HepG2 (cell line): ENCODE results near the gene PLD1. TPM values are rescaled to one million over a fixed set of nuclear protein-coding genes. Genes with fewer than 3 reads are reported as not detected.

Experiments
- ATAC-seq: fragments of 200-7000 bp; cut with Tn5 transposase; 3 replicates; pipeline ENCODE4 v1.9.1; 2020; ENCODE audit warnings: mild to moderate bottlenecking, moderate library complexity
- BruUV-seq: library from RNA; stranded (reverse); fragments of 400-500 nt; replicated peaks from 2 replicates; lab custom pipeline; 2021; lab: Mats Ljungman, UMichigan
- CTCF ChIA-PET: fragments of 300-600 bp; formaldehyde crosslinking; extraction: SDS; loops from one replicate; lab custom pipeline; 2021; ENCODE audit warnings: low total read pairs, inconsistent platforms, low intra/inter-chr PET ratio; lab: Yijun Ruan, JAX
- POLR2A ChIA-PET: fragments of 350-600 bp; sonication (Branson Sonifier 250); formaldehyde crosslinking; loops from one replicate; lab custom pipeline; 2020; ENCODE audit warnings: antibody characterized with exemption, inconsistent platforms; lab: Yijun Ruan, JAX
- DNase-seq: peaks from one replicate; pipeline ENCODE4 v3.0.0-alpha.2; 2015; ENCODE audit warnings: low spot score
- FAIRE-seq: peaks from 3 replicates; lab custom pipeline; 2011; peaks lifted over from hg19 to GRCh38; lab: Jason Lieb, UNC
- H2AFZ ChIP-seq: one replicate; pipeline ENCODE4 v1.6.1; 2011; ENCODE audit warnings: low read length, inconsistent platforms
- H3K27ac ChIP-seq: fragments of 300-600 bp; 3 replicates; pipeline ENCODE4 v1.8.0; 2011; ENCODE audit warnings: mixed run types, mild to moderate bottlenecking, mixed read lengths, low read length, inconsistent platforms; ENCODE audit not compliant: insufficient read depth; ENCODE audit errors: extremely low read length
- H3K27me3 ChIP-seq, 2 experiments: fragments of 200-600 bp in 1 of 2; 2 replicates in 1 of 2; 3 replicates in 1 of 2; pipeline versions ENCODE4 v1.6.0 to v1.8.0; 2011; ENCODE audit warnings: low read length in 2 of 2, mild to moderate bottlenecking in 2 of 2, moderate library complexity in 2 of 2, inconsistent platforms in 1 of 2; ENCODE audit not compliant: insufficient read depth in 2 of 2, control insufficient read depth in 1 of 2
- H3K36me3 ChIP-seq, 2 experiments: fragments of 200-600 bp in 1 of 2; replicated peaks in 1 of 2; 2 replicates in 1 of 2; 3 replicates in 1 of 2; pipeline versions ENCODE4 v1.5.1 to v1.8.0; 2011; ENCODE audit warnings: low read length in 2 of 2, inconsistent platforms in 1 of 2; ENCODE audit not compliant: insufficient read depth in 2 of 2, control insufficient read depth in 1 of 2
- H3K4me1 ChIP-seq: 2 replicates; pipeline ENCODE4 v1.5.1; 2012; ENCODE audit warnings: low read length, inconsistent platforms; ENCODE audit not compliant: insufficient read depth
- H3K4me2 ChIP-seq: 2 replicates; pipeline ENCODE4 v1.6.0; 2011; ENCODE audit warnings: low read depth, low read length, inconsistent platforms
- H3K4me3 ChIP-seq, 3 experiments: fragments of 200-600 bp in 1 of 3; sonication (generic), shearing (Covaris generic) in 1 of 3; replicated peaks in 1 of 3; 2 replicates each; pipeline ENCODE4 v1.5.1; 2011 to 2016; ENCODE audit warnings: low read length in 3 of 3, inconsistent platforms in 2 of 3, low read depth in 2 of 3, mild to moderate bottlenecking in 2 of 3, control low read depth in 1 of 3, mixed read lengths in 1 of 3; ENCODE audit not compliant: insufficient read depth in 1 of 3
- H3K79me2 ChIP-seq: one replicate; pipeline ENCODE4 v1.6.1; 2011; ENCODE audit warnings: low read length, inconsistent platforms; ENCODE audit not compliant: insufficient read depth
- H3K9ac ChIP-seq: 2 replicates; pipeline ENCODE4 v1.6.0; 2011; ENCODE audit warnings: mild to moderate bottlenecking, low read depth, low read length, inconsistent platforms; ENCODE audit not compliant: insufficient read depth
- H3K9me3 ChIP-seq: 2 replicates; pipeline ENCODE4 v1.5.1; 2012; ENCODE audit warnings: mild to moderate bottlenecking, low read length
- H4K20me1 ChIP-seq: 2 replicates; pipeline ENCODE4 v1.6.0; 2011; ENCODE audit warnings: inconsistent platforms, mild to moderate bottlenecking, low read length, moderate library complexity; ENCODE audit not compliant: insufficient read depth
- ARNTL ChIP-seq: sonication (generic); formaldehyde crosslinking; IDR thresholded peaks from 2 replicates; pipeline ENCODE4 v1.4.0; 2020; ENCODE audit warnings: mild to moderate bottlenecking, missing genetic modification reagents
- FOXC1 ChIP-seq: sonication (generic); formaldehyde crosslinking; IDR thresholded peaks from 2 replicates; pipeline ENCODE4 v1.8.0; 2022; ENCODE audit warnings: mild to moderate bottlenecking, missing genetic modification reagents, borderline replicate concordance
- FOXO1 ChIP-seq: sonication (generic); formaldehyde crosslinking; IDR thresholded peaks from 2 replicates; pipeline ENCODE4 v1.4.0; 2020; ENCODE audit warnings: missing genetic modification reagents
- GABPB1 ChIP-seq: IDR thresholded peaks from 2 replicates; pipeline ENCODE4 v1.6.1; 2016; ENCODE audit warnings: mild to moderate bottlenecking, missing genetic modification reagents, moderate library complexity, missing compliant biosample characterization
- GATAD1 ChIP-seq: IDR thresholded peaks from 2 replicates; pipeline ENCODE4 v1.6.1; 2016; ENCODE audit warnings: missing genetic modification reagents, missing compliant biosample characterization
- KAT7 ChIP-seq: IDR thresholded peaks from 2 replicates; pipeline ENCODE4 v1.6.1; 2018; ENCODE audit warnings: borderline replicate concordance, missing compliant biosample characterization
- MAFF ChIP-seq: IDR thresholded peaks from 2 replicates; pipeline ENCODE4 v1.6.1; 2011; ENCODE audit warnings: low read depth, low read length, improper control_type of control experiment
- MLX ChIP-seq: IDR thresholded peaks from 2 replicates; pipeline ENCODE4 v1.6.1; 2016
- NAIF1 ChIP-seq: sonication (generic); formaldehyde crosslinking; IDR thresholded peaks from 2 replicates; pipeline ENCODE4 v1.5.0; 2020; ENCODE audit warnings: mild to moderate bottlenecking, missing genetic modification reagents, borderline replicate concordance
- NR2F6 ChIP-seq, 2 experiments: IDR thresholded peaks; 2 replicates each; pipeline ENCODE4 v1.6.1; 2016; ENCODE audit warnings: antibody characterized with exemption in 1 of 2, mild to moderate bottlenecking in 1 of 2
- REXO4 ChIP-seq: sonication (generic); formaldehyde crosslinking; IDR thresholded peaks from 2 replicates; pipeline ENCODE4 v1.8.0; 2022; ENCODE audit warnings: missing genetic modification reagents, mild to moderate bottlenecking, borderline replicate concordance
- ZHX2 ChIP-seq, 2 experiments: sonication (generic) in 1 of 2; formaldehyde crosslinking in 1 of 2; IDR thresholded peaks; 2 replicates each; pipeline versions ENCODE4 v1.6.1 to v1.9.0; 2014 to 2022; ENCODE audit warnings: antibody characterized with exemption in 1 of 2, borderline replicate concordance in 1 of 2, inconsistent platforms in 1 of 2, low read depth in 1 of 2, missing genetic modification reagents in 1 of 2
- ZKSCAN5 ChIP-seq: sonication (generic); formaldehyde crosslinking; IDR thresholded peaks from 2 replicates; pipeline ENCODE4 v1.5.1; 2020; ENCODE audit warnings: mild to moderate bottlenecking, missing genetic modification reagents
- ZNF251 ChIP-seq: sonication (generic); formaldehyde crosslinking; IDR thresholded peaks from 2 replicates; pipeline ENCODE4 v1.9.0; 2021; ENCODE audit warnings: mild to moderate bottlenecking, missing genetic modification reagents
- ZNF670 ChIP-seq: sonication (generic); formaldehyde crosslinking; IDR thresholded peaks from 2 replicates; pipeline ENCODE4 v1.8.0; 2022; ENCODE audit warnings: mild to moderate bottlenecking, missing genetic modification reagents, borderline replicate concordance
- ZNF781 ChIP-seq: sonication (generic); formaldehyde crosslinking; IDR thresholded peaks from 2 replicates; pipeline ENCODE4 v1.5.1; 2020; ENCODE audit warnings: borderline replicate concordance, mild to moderate bottlenecking, missing genetic modification reagents; ENCODE audit errors: not compliant biosample characterization
- in situ Hi-C: cut with HindIII; loops from 2 replicates; pipeline ENCODE4 v1.10.0; 2017; ENCODE audit warnings: low pct_unique_long_range_greater_than_20kb; ENCODE audit not compliant: extremely low pct_ligation_motif_present
- intact Hi-C: fragments of 100-400 bp; cut with micrococcal nuclease; formaldehyde crosslinking; loops from one replicate; pipeline ENCODE4 v1.10.0; 2022; ENCODE audit not compliant: unreplicated experiment
- polyA plus RNA-seq, 8 experiments: library from polyadenylated mRNA; depleted of rRNA in 3 of 8; stranded (reverse) in 7 of 8; unstranded in 1 of 8; fragments of >200 nt; fragmentation: Illumina TruSeq in 4 of 8; extraction: Trizol in 4 of 8; gene quantifications; 2 replicates each; pipeline versions ENCODE4 v1.2.1 to v1.2.3, GENCODE V29; 2011 to 2016; ENCODE audit warnings: low read depth in 4 of 8, missing spikeins in 1 of 8, mixed read lengths in 1 of 8; ENCODE audit not compliant: insufficient read depth in 1 of 8
- total RNA-seq, 5 experiments: library from RNA; depleted of rRNA; stranded (reverse); fragments of >200 nt; fragmentation: Illumina TruSeq; extraction: Trizol; gene quantifications; 2 replicates each; pipeline ENCODE4 v1.2.3, GENCODE V29; 2016; ENCODE audit warnings: low read depth in 1 of 5
- TF ChIP-seq, protein P1 (sequence below): sonication (generic); formaldehyde crosslinking; IDR thresholded peaks from 2 replicates; pipeline ENCODE4 v1.5.1; 2020; ENCODE audit warnings: mild to moderate bottlenecking, missing genetic modification reagents, moderate library complexity

PLD1 gene
- total and polyA plus RNA-seq, 2 of the 13 experiments (the other 11 are each of a cell fraction or from before 2014, with no cell fraction given) = 27.1 to 59.4 TPM

- TF ChIP-seq MLX (CRISPR knock-in tag) = no peak
- no peak for TF ChIP-seq ARNTL (CRISPR knock-in tag)
Measured at GRCh38 chr3:171558188-171558696, 252.0 kb downstream of the PLD1 start (continued).

GRCh38 chr3:171557173-171557572 is 253.1 kb downstream of the PLD1 start:
- Histone ChIP-seq H3K4me3 (no peak overlapping the region), H4K20me1 (no peaks in the 10 kb centered on the region), H3K36me3 (no peaks in the 10 kb centered on the region), H3K4me2 (no peak overlapping the region), H3K9ac (no peak overlapping the region), H3K79me2 (no peaks in the 10 kb centered on the region), H3K9me3 (no peaks in the 10 kb centered on the region), H3K4me1 (no peaks in the 10 kb centered on the region), H3K27me3 (no peaks in the 10 kb centered on the region), H3K27ac (no peak overlapping the region), H2AFZ (no peak overlapping the region)
- ChIA-PET POLR2A (no interaction called here), CTCF (no interaction called here)
- no TSS peak for BruUV-seq
- FAIRE-seq = no peak
- in situ Hi-C loops (no loop called here), intact Hi-C loops (no loop called here)
- DNase-seq = no peak
- ATAC-seq = no peak
- TF ChIP-seq NR2F6 (IDR thresholded peaks at IDR 0.05) (no peak), NR2F6 (CRISPR knock-in tag; IDR thresholded peaks at IDR 0.05) (no peak), NAIF1 (no peak), REXO4 (no peak), ZNF670 (no peak), MAFF (no peak), ZHX2 (IDR thresholded peaks at IDR 0.05; ENCODE audit: low read depth) (no peak), ZHX2 (CRISPR knock-in tag; IDR thresholded peaks at IDR 0.05; ENCODE audit: borderline replicate concordance) (no peak), ZKSCAN5 (CRISPR knock-in tag) (no peak), ZNF251 (CRISPR knock-in tag) (no peak), ZNF781 (CRISPR knock-in tag) (no peak), GATAD1 (CRISPR knock-in tag) (no peak), FOXC1 (CRISPR knock-in tag) (no peak), FOXO1 (CRISPR knock-in tag) (no peak), KAT7 (CRISPR knock-in tag) (no peak), GABPB1 (CRISPR knock-in tag) (no peak)
- TF ChIP-seq, protein P1, sequence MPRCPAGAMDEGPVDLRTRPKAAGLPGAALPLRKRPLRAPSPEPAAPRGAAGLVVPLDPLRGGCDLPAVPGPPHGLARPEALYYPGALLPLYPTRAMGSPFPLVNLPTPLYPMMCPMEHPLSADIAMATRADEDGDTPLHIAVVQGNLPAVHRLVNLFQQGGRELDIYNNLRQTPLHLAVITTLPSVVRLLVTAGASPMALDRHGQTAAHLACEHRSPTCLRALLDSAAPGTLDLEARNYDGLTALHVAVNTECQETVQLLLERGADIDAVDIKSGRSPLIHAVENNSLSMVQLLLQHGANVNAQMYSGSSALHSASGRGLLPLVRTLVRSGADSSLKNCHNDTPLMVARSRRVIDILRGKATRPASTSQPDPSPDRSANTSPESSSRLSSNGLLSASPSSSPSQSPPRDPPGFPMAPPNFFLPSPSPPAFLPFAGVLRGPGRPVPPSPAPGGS (CRISPR knock-in tag) = no peak
